ENCODE results near the gene DPF3. TPM values are rescaled to one million over a fixed set of nuclear protein-coding genes. Genes with fewer than 3 reads are reported as not detected.

The DPF3 gene
- total RNA-seq, 3 donors from 2014 or later: 9.3 to 21.9 (median 10.9) TPM

DNA sequence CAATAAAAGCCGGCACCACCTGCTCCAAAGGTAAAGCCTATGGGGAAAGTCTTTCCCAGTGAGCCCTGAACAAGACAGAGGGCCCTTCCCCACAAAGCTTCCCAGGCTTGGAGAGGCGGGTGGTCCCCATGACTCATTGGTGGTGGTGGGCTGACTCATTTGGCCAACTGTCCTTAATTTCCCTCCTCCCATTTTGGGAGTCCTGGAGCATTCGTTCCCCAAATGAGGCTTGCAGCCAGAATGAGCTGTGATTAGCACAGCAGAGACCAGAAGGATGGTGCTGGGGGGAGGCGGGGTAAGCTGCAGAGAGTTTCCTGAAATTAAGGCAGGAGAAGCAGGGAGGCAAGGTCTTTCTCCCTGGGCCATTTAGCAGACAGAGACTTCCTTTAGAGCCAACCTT is 241.7 kb downstream of the DPF3 start:
- Histone ChIP-seq H3K9me3 (no peaks in the 10 kb centered on the region), H3K36me3 (ENCODE audit: low read depth) (no peaks in the 10 kb centered on the region), H3K4me3 (no peak overlapping the region), H3K4me1 (ENCODE audit: low read depth) (no peaks in the 10 kb centered on the region)
- TF ChIP-seq, protein P1, sequence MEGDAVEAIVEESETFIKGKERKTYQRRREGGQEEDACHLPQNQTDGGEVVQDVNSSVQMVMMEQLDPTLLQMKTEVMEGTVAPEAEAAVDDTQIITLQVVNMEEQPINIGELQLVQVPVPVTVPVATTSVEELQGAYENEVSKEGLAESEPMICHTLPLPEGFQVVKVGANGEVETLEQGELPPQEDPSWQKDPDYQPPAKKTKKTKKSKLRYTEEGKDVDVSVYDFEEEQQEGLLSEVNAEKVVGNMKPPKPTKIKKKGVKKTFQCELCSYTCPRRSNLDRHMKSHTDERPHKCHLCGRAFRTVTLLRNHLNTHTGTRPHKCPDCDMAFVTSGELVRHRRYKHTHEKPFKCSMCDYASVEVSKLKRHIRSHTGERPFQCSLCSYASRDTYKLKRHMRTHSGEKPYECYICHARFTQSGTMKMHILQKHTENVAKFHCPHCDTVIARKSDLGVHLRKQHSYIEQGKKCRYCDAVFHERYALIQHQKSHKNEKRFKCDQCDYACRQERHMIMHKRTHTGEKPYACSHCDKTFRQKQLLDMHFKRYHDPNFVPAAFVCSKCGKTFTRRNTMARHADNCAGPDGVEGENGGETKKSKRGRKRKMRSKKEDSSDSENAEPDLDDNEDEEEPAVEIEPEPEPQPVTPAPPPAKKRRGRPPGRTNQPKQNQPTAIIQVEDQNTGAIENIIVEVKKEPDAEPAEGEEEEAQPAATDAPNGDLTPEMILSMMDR (IDR thresholded peaks at IDR 0.05): no peak
- DNase-seq: no peak
- ATAC-seq: no peak
- intact Hi-C loops (cut with DNase I, micrococcal nuclease): no loop called here

DNA sequence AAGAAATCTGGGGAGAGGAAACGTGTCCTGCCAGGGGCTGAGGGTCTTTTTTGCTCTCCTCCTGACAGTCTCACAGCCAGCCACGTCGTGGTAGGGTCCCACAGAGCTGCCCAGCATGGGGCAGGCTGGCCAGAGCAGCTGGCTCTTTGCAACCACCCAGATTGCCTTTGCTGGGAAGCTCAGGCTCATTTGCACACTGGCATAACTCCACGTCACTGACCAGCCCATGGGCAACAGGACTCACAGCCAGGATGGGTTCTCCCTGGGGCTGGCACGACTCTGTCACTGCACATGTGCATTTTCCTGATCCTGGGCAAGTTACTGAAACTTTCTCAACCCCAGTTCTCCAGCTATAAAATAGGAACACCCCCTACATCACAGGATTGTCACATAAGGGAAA is 242.2 kb downstream of the DPF3 start:
- ATAC-seq (no peak), DNase-seq (no peak)
- Histone ChIP-seq H3K4me1 (ENCODE audit: low read depth) (no peaks in the 10 kb centered on the region), H3K36me3 (ENCODE audit: low read depth) (no peaks in the 10 kb centered on the region), H3K9me3 (no peaks in the 10 kb centered on the region), H3K4me3 (no peak overlapping the region)
- intact Hi-C loops (cut with DNase I, micrococcal nuclease): no loop called here
- TF ChIP-seq, protein P1 (IDR thresholded peaks at IDR 0.05): no peak

DNA sequence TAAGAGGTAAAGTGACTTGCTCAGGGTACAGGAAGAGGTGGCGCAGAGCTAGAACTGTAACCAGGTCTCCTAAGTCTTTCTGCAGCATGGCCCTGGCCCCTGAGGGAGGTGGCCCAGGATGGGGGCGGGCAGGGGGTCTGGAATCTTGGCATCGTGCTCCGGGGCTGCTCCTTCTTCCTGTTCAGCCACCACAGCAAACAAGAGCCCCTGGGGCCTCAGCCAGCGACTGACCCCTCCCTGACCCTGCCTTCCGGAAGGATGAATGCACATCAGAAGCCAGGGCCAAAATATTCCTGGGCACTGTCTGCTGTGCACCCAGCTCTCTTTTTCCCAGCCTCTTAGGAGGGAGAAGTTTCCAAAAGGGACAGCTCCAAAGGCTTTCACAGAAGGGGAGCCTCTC is 242.8 kb downstream of the DPF3 start:
- no peak overlapping the region for H3K4me3 ChIP-seq
- H3K9me3 ChIP-seq: no peaks in the 10 kb centered on the region
- no peaks in the 10 kb centered on the region for H3K36me3 ChIP-seq (ENCODE audit: low read depth)
- TF ChIP-seq, protein P1 (IDR thresholded peaks at IDR 0.05): no peak
- intact Hi-C loops (cut with DNase I, micrococcal nuclease): no loop called here
- ATAC-seq (no peak), DNase-seq (no peak)
- no peaks in the 10 kb centered on the region for H3K4me1 ChIP-seq (ENCODE audit: low read depth)

DNA sequence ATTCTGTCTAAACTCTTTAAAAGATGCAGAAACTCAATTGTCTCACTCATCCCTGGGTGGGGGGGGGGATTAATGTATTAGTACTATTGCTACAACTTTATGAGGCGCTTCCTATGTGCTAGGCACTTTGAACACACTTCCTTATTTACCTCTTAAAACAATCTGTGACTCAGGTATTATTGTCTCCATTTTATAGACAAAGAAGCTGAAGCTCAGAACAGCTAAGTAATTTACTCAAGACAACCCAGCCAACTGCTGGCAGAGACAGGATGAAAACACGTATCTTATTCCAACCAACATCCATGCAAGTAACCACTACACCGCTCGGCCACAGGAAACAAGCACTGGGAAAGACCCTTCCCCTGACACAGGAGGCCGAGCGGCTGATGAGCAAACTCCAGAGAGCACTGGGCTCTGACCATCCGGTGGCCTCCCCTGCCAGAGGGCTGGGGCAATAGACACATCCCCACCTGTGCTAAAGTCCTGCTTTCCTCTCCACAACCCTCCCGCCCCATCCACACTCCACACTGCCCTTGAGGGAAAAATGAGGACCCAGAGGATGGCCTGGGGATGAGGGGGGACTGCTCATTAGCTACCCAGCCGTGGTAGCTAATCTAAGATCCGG is 244.2 kb downstream of the DPF3 start:
- peak; percentile 58 for ATAC-seq
- H3K9me3 ChIP-seq: no peaks in the 10 kb centered on the region
- intact Hi-C loops (cut with DNase I, micrococcal nuclease): no loop called here
- no peak for DNase-seq
- TF ChIP-seq, protein P1 (IDR thresholded peaks at IDR 0.05): no peak
- no peak overlapping the region for H3K4me3 ChIP-seq
- H3K36me3 ChIP-seq (ENCODE audit: low read depth): no peaks in the 10 kb centered on the region
- H3K4me1 ChIP-seq (ENCODE audit: low read depth): no peaks in the 10 kb centered on the region

DNA sequence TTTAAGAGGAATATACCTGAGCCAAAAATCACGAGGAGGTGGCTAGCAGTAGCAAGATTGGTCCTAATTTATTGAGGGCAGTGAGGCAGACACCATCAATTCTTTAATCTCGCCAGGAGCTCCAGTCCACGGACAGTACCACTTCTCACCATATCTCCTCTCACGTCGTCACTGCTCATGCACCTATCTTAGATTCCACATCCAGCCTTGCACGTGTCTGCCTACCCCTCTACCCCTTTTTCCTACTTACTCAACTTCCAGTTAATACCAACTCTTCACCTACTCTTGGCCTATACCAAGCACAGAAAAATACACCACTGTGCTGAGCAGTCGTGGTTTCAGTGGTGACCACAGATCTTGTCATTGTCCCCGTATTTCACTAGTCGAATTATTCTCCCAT is 246.1 kb downstream of the DPF3 start:
- intact Hi-C loops (cut with DNase I, micrococcal nuclease): no loop called here
- Histone ChIP-seq H3K9me3 (no peaks in the 10 kb centered on the region), H3K4me3 (no peak overlapping the region), H3K4me1 (ENCODE audit: low read depth) (no peaks in the 10 kb centered on the region), H3K36me3 (ENCODE audit: low read depth) (no peaks in the 10 kb centered on the region)
- TF ChIP-seq, protein P1 (IDR thresholded peaks at IDR 0.05): no peak
- ATAC-seq: no peak
- no peak for DNase-seq
